DMS53 treated with DMSO at 0.1 percent for 48 hours (cell line): Measurements from ENCODE around the gene CELA3B.
"Not testable (repeated sequence)": the region's sequence is repeated elsewhere in the genome, so short reads cannot be mapped to it uniquely, and the experiment has no call there.

Experiments used
- DNase-seq: peaks from one replicate; lab custom pipeline; 2025; ENCODE audit not compliant: unreplicated experiment; lab: John Stamatoyannopoulos, UW

The CELA3B gene

GRCh38 chr1:22005261-22006149 is 28.7 kb downstream of the CELA3B start:
- DNase-seq, result not testable (repeated sequence)

GRCh38 chr1:22006736-22007135 is 29.9 kb downstream of the CELA3B start:
- DNase-seq, result not testable (repeated sequence)

- not testable (repeated sequence) for DNase-seq
Measured at GRCh38 chr1:22007262-22007661, 30.4 kb downstream of the CELA3B start.

- not testable (repeated sequence) for DNase-seq
Measured at GRCh38 chr1:22009566-22009965, 32.7 kb downstream of the CELA3B start.

GRCh38 chr1:22012752-22013151 is 35.9 kb downstream of the CELA3B start:
- not testable (repeated sequence) for DNase-seq

GRCh38 chr1:22014575-22015206 is 37.9 kb downstream of the CELA3B start:
- not testable (repeated sequence) for DNase-seq

GRCh38 chr1:22018583-22019559 is 42.0 kb downstream of the CELA3B start:
- DNase-seq, result no peak

GRCh38 chr1:22021061-22021460 is 44.2 kb downstream of the CELA3B start:
- no peak for DNase-seq

- DNase-seq, result peak; percentile 92
Measured at GRCh38 chr1:22024485-22025367, 47.9 kb downstream of the CELA3B start.

GRCh38 chr1:22025368-22026155 is 48.7 kb downstream of the CELA3B start:
- DNase-seq, result peak; percentile 75

- no peak for DNase-seq
Measured at GRCh38 chr1:22026924-22027289, 50.1 kb downstream of the CELA3B start.

GRCh38 chr1:22030057-22030456 is 53.2 kb downstream of the CELA3B start:
- DNase-seq, result no peak

- DNase-seq, result no peak
Measured at GRCh38 chr1:22030473-22030872, 53.7 kb downstream of the CELA3B start.

- no peak for DNase-seq
Measured at GRCh38 chr1:22031214-22031962, 54.6 kb downstream of the CELA3B start.

- not testable (repeated sequence) for DNase-seq
Measured at GRCh38 chr1:22034834-22035233, 58.0 kb downstream of the CELA3B start.

GRCh38 chr1:22037520-22037919 is 60.7 kb downstream of the CELA3B start:
- no peak for DNase-seq

GRCh38 chr1:22038036-22038435 is 61.2 kb downstream of the CELA3B start:
- DNase-seq, result no peak
